ENCODE results near the gene MICALL1.
"Not testable (repeated sequence)": the region's sequence is repeated elsewhere in the genome, so short reads cannot be mapped to it uniquely, and the experiment has no call there.

DNA sequence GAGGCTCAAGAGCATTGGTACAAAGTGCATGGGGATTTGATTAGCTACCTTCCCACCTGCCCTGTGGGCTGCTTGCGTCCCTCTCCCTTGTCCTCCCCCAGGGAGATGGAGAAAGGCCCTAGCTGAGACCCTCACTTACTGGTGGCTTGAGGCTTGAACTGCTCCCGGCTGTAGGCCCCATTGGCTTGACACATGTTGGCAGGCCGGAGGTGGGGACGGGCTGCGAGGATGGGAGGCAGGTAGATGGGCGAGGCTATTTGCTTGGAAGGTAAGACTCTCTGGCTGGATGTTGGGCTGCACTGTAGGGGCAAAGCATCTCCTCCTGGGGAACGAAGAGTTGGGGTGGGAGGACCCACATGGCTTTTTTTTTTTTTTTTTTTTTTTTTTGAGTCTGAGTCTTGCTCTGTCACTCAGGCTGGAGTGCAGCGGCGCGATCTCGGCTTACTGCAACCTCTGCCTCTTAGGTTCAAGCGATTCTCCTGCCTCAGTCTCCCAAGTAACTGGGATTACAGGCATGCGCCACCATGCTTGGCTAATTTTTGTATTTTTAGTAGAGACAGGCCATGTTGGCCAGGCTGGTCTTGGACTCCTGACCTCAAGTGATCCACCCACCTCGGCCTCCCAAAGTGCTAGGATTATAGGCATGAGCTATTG, 41.2 kb downstream of the MICALL1 start:
- not testable (repeated sequence) for TF ChIP-seq FOXP2 (optimal IDR thresholded peaks at IDR 0.05; ENCODE audit: control extremely low read depth, extremely low read length, insufficient read depth); POLR2AphosphoS5 (IDR thresholded peaks at IDR 0.05; ENCODE audit: borderline replicate concordance, low read depth, low read length)

Measured in SK-N-MC (cell line).